LNCaP clone FGC (cell line): ENCODE data around the gene PGLYRP1.

ENCODE experiments used
- DNase-seq: peaks from one replicate; pipeline ENCODE4 v3.0.0-alpha.2; 2011; ENCODE audit warnings: low read depth
- H3K4me3 ChIP-seq: 2 replicates; pipeline ENCODE4 v1.5.1; 2011; ENCODE audit warnings: mild to moderate bottlenecking, low read depth, low read length, control low read depth
- CTCF ChIP-seq: IDR thresholded peaks from 2 replicates; pipeline ENCODE4 v1.5.1; 2012; ENCODE audit warnings: mild to moderate bottlenecking; ENCODE audit not compliant: control insufficient read depth, insufficient read depth; ENCODE audit errors: extremely low read depth

Gene PGLYRP1

GRCh38 chr19:46022431-46023310 is at the start of gene PGLYRP1:
TSS of gene PGLYRP1 (minus strand) at chr19:46023053. CDS start at chr19:46023021, 32 bp downstream.
- H3K4me3 ChIP-seq: no peak within 1 kb of the TSS
- DNase-seq: no peak
- TF ChIP-seq CTCF: no peak

GRCh38 chr19:46069806-46070341 is 47.0 kb upstream of the PGLYRP1 start:
- no peak overlapping the region for H3K4me3 ChIP-seq
- no peak for DNase-seq
- TF ChIP-seq CTCF: no peak

GRCh38 chr19:46068345-46069258 is 45.7 kb upstream of the PGLYRP1 start:
- H3K4me3 ChIP-seq: no peak overlapping the region
- DNase-seq: no peak
- TF ChIP-seq CTCF: no peak

GRCh38 chr19:46067691-46068090 is 44.8 kb upstream of the PGLYRP1 start:
- no peak for DNase-seq
- no peak overlapping the region for H3K4me3 ChIP-seq
- TF ChIP-seq CTCF: no peak

- no peak for TF ChIP-seq CTCF
- H3K4me3 ChIP-seq: no peak overlapping the region
- DNase-seq: no peak
Measured at GRCh38 chr19:46066471-46066870, 43.6 kb upstream of the PGLYRP1 start.

- no peak overlapping the region for H3K4me3 ChIP-seq
- no peak for TF ChIP-seq CTCF
- DNase-seq: no peak
Measured at GRCh38 chr19:46065486-46066071, 42.7 kb upstream of the PGLYRP1 start.
